OCI-M1 (cell line): ENCODE results near the gene HSPA12B.
A peak's percentile ranks its signal among the peaks of the same experiment; 100 is the strongest.

Experiments
- DNase-seq: peaks from one replicate; lab custom pipeline; 2025; lab: John Stamatoyannopoulos, UW

Gene HSPA12B

GRCh38 chr20:3749087-3749688, 16.7 kb downstream of the HSPA12B start:
- DNase-seq = no peak

- no peak for DNase-seq
Measured at GRCh38 chr20:3749689-3750531, 17.4 kb downstream of the HSPA12B start.

GRCh38 chr20:3751305-3751674, 18.8 kb downstream of the HSPA12B start:
- no peak for DNase-seq

GRCh38 chr20:3751675-3752385, 19.3 kb downstream of the HSPA12B start:
- DNase-seq = peak; percentile 90

GRCh38 chr20:3752386-3752759, 19.9 kb downstream of the HSPA12B start:
- no peak for DNase-seq

GRCh38 chr20:3753098-3753497, 20.6 kb downstream of the HSPA12B start:
- peak; percentile 77 for DNase-seq

GRCh38 chr20:3753501-3754275, 21.2 kb downstream of the HSPA12B start:
- DNase-seq = no peak

- DNase-seq = no peak
Measured at GRCh38 chr20:3754276-3754630, 21.8 kb downstream of the HSPA12B start.

- no peak for DNase-seq
Measured at GRCh38 chr20:3755269-3755668, 22.8 kb downstream of the HSPA12B start.

- DNase-seq = no peak
Measured at GRCh38 chr20:3755814-3756480, 23.5 kb downstream of the HSPA12B start.

- DNase-seq = no peak
Measured at GRCh38 chr20:3757268-3757667, 24.8 kb downstream of the HSPA12B start.

GRCh38 chr20:3758566-3758965, 26.1 kb downstream of the HSPA12B start:
- DNase-seq = no peak

- DNase-seq = no peak
Measured at GRCh38 chr20:3759316-3759823, 26.9 kb downstream of the HSPA12B start.

GRCh38 chr20:3759884-3760283, 27.4 kb downstream of the HSPA12B start:
- no peak for DNase-seq

GRCh38 chr20:3760655-3761348, 28.3 kb downstream of the HSPA12B start:
- DNase-seq = no peak

GRCh38 chr20:3763671-3764601, 31.5 kb downstream of the HSPA12B start:
- no peak for DNase-seq

- DNase-seq = no peak
Measured at GRCh38 chr20:3764659-3765058, 32.2 kb downstream of the HSPA12B start.

GRCh38 chr20:3765171-3765882, 32.8 kb downstream of the HSPA12B start:
- no peak for DNase-seq

GRCh38 chr20:3766422-3767109, 34.1 kb downstream of the HSPA12B start:
- DNase-seq = no peak
